ENCODE measurements around the gene COMTD1.
"Not testable (repeated sequence)": the region's sequence is repeated elsewhere in the genome, so short reads cannot be mapped to it uniquely, and the experiment has no call there.

COMTD1 gene

GRCh38 chr10:75195035-75195763, 40.6 kb downstream of the COMTD1 start:
- DNase-seq (ENCODE audit: low spot score): no peak

- DNase-seq (ENCODE audit: low spot score): not testable (repeated sequence)
Measured at GRCh38 chr10:75194625-75195024, 41.1 kb downstream of the COMTD1 start.

GRCh38 chr10:75191821-75192568, 43.8 kb downstream of the COMTD1 start:
- no peak for DNase-seq (ENCODE audit: low spot score)

GRCh38 chr10:75189266-75190096, 46.3 kb downstream of the COMTD1 start:
- no peak for DNase-seq (ENCODE audit: low spot score)

- DNase-seq (ENCODE audit: low spot score): not testable (repeated sequence)
Measured at GRCh38 chr10:75188522-75188921, 47.2 kb downstream of the COMTD1 start.

- peak; percentile 81 for DNase-seq (ENCODE audit: low spot score)
Measured at GRCh38 chr10:75187961-75188426, 47.8 kb downstream of the COMTD1 start.

- DNase-seq (ENCODE audit: low spot score): no peak
Measured at GRCh38 chr10:75186310-75186709, 49.4 kb downstream of the COMTD1 start.
